Effector memory CD8-positive, alpha-beta T cell (primary cell): ENCODE data around the gene KCTD1.

ENCODE experiments used
- ATAC-seq: fragments of 150-1000 bp; cut with Tn5 transposase; replicated peaks from 2 replicates; pipeline ENCODE4 v1.10.0; 2021; ENCODE audit warnings: mild to moderate bottlenecking, moderate library complexity
- DNase-seq, 3 experiments: peaks; one replicate each; pipeline ENCODE4 v3.0.0; 2021
- H3K27ac Mint-ChIP-seq, 2 donors: one replicate each; pipeline ENCODE4 v1.8.0; 2022; ENCODE audit warnings: mild to moderate bottlenecking in 2 of 2, mixed read lengths in 2 of 2, moderate library complexity in 2 of 2
- H3K27me3 Mint-ChIP-seq, 2 donors: one replicate each; pipeline ENCODE4 v1.8.0; 2022; ENCODE audit warnings: mixed read lengths in 2 of 2
- H3K36me3 Mint-ChIP-seq: one replicate; pipeline ENCODE4 v1.8.0; 2022; ENCODE audit warnings: mild to moderate bottlenecking, moderate library complexity, mixed read lengths; ENCODE audit not compliant: insufficient read depth
- H3K4me1 Mint-ChIP-seq, 2 donors: one replicate each; pipeline ENCODE4 v1.8.0; 2022; ENCODE audit warnings: low read depth in 2 of 2, mixed read lengths in 2 of 2
- H3K4me3 Mint-ChIP-seq, 2 donors: one replicate each; pipeline ENCODE4 v1.8.0; 2022; ENCODE audit warnings: mild to moderate bottlenecking in 2 of 2, mixed read lengths in 2 of 2, moderate library complexity in 2 of 2
- H3K9me3 Mint-ChIP-seq, 2 donors: one replicate each; pipeline ENCODE4 v1.8.0; 2022; ENCODE audit warnings: mixed read lengths in 2 of 2

KCTD1 gene

GRCh38 chr18:26477828-26478466, 70.4 kb downstream of the KCTD1 start:
- no peaks in the 10 kb centered on the region for H3K36me3 Mint-ChIP-seq
- H3K4me1 Mint-ChIP-seq: no peaks in the 10 kb centered on the region
- no peak for DNase-seq
- no peak overlapping the region for H3K27ac Mint-ChIP-seq
- H3K9me3 Mint-ChIP-seq: no peaks in the 10 kb centered on the region
- no peak for ATAC-seq
- H3K4me3 Mint-ChIP-seq: no peak overlapping the region
- H3K27me3 Mint-ChIP-seq: no peaks in the 10 kb centered on the region

GRCh38 chr18:26476697-26477096, 71.7 kb downstream of the KCTD1 start:
- Mint-ChIP-seq H3K36me3 (no peaks in the 10 kb centered on the region), H3K9me3 (no peaks in the 10 kb centered on the region), H3K4me3 (no peak overlapping the region), H3K27me3 (no peaks in the 10 kb centered on the region), H3K27ac (no peak overlapping the region), H3K4me1 (no peaks in the 10 kb centered on the region)
- no peak for DNase-seq
- no peak for ATAC-seq

GRCh38 chr18:26474542-26474941, 73.8 kb downstream of the KCTD1 start:
- Mint-ChIP-seq H3K4me1 (no peaks in the 10 kb centered on the region), H3K36me3 (no peaks in the 10 kb centered on the region), H3K27ac (no peak overlapping the region), H3K9me3 (no peaks in the 10 kb centered on the region), H3K27me3 (no peaks in the 10 kb centered on the region), H3K4me3 (no peak overlapping the region)
- no peak for DNase-seq
- no peak for ATAC-seq

DNA sequence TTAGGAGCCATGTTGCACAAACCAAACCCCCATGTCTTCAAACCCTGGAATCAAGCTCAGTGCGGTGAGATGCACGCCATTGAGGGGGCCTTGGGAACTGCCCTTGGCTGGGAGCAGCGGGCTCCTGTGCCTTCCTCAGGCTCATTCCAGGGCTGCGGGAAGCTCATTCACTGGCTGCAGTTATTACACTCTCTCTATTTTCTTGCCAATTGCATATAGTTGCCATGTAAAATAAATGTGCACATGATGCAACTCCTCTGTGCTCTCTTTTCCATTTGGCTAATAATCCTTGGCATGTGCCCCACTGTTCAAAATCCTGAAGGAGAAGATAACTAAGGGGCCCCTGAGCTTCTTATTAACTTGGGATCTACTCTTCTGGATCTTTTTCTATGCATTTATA, 74.7 kb downstream of the KCTD1 start:
- H3K27ac Mint-ChIP-seq: no peak overlapping the region
- no peaks in the 10 kb centered on the region for H3K27me3 Mint-ChIP-seq
- H3K36me3 Mint-ChIP-seq: no peaks in the 10 kb centered on the region
- no peak for DNase-seq
- ATAC-seq: no peak
- no peaks in the 10 kb centered on the region for H3K9me3 Mint-ChIP-seq
- H3K4me3 Mint-ChIP-seq: no peak overlapping the region
- no peaks in the 10 kb centered on the region for H3K4me1 Mint-ChIP-seq

- Mint-ChIP-seq H3K27ac (peak overlapping the region in 1 of 2 donors; percentile 38), H3K9me3 (no peaks in the 10 kb centered on the region), H3K4me1 (no peaks in the 10 kb centered on the region), H3K4me3 (no peak overlapping the region), H3K27me3 (no peaks in the 10 kb centered on the region), H3K36me3 (no peaks in the 10 kb centered on the region)
- ATAC-seq: no peak
- DNase-seq: no peak
These were observed 76.5 kb downstream of the KCTD1 start for GRCh38 chr18:26471826-26472225.

- H3K27me3 Mint-ChIP-seq: no peaks in the 10 kb centered on the region
- no peak overlapping the region for H3K27ac Mint-ChIP-seq
- H3K36me3 Mint-ChIP-seq: no peaks in the 10 kb centered on the region
- DNase-seq (no peak), ATAC-seq (no peak)
- H3K9me3 Mint-ChIP-seq: no peaks in the 10 kb centered on the region
- no peaks in the 10 kb centered on the region for H3K4me1 Mint-ChIP-seq
- no peak overlapping the region for H3K4me3 Mint-ChIP-seq
These were observed 77.3 kb downstream of the KCTD1 start for GRCh38 chr18:26471027-26471426.

DNA sequence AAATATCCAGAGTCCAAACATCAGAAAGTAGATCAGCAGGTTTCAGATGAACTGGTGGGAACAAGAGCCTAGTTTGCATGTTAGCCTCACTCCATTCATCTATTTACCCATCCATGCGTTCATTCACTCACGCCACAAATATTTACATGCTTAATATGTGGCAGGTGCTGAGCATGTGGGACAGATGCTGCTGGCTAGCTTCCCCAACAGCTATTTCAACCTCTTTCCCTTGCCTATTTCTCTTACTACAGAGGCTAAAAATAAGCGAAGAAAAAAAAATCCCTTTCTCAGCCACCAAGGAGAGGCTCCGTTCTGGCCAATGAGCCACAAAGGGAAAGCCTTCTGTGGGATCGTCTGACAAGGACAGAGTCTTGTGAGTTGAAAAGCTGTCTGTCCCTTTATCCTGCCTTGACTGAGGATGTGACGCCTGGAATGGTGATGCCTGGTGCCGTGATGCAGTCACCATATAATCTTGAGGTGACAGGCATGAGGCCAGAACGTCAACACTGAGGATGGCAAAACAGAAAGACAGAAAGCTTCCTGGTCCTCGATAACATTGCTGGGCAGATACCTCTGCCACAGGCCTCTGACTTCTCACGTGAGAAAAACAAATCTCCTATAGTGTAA, 78.2 kb downstream of the KCTD1 start:
- Mint-ChIP-seq H3K9me3 (no peaks in the 10 kb centered on the region), H3K27ac (no peak overlapping the region), H3K4me3 (no peak overlapping the region), H3K36me3 (no peaks in the 10 kb centered on the region), H3K27me3 (no peaks in the 10 kb centered on the region), H3K4me1 (no peaks in the 10 kb centered on the region)
- DNase-seq (no peak), ATAC-seq (no peak)

- Mint-ChIP-seq H3K9me3 (no peaks in the 10 kb centered on the region), H3K27me3 (no peaks in the 10 kb centered on the region), H3K27ac (no peak overlapping the region), H3K4me1 (no peaks in the 10 kb centered on the region), H3K36me3 (no peaks in the 10 kb centered on the region), H3K4me3 (no peak overlapping the region)
- DNase-seq (no peak), ATAC-seq (no peak)
These were observed 79.4 kb downstream of the KCTD1 start for GRCh38 chr18:26468931-26469340.

DNA sequence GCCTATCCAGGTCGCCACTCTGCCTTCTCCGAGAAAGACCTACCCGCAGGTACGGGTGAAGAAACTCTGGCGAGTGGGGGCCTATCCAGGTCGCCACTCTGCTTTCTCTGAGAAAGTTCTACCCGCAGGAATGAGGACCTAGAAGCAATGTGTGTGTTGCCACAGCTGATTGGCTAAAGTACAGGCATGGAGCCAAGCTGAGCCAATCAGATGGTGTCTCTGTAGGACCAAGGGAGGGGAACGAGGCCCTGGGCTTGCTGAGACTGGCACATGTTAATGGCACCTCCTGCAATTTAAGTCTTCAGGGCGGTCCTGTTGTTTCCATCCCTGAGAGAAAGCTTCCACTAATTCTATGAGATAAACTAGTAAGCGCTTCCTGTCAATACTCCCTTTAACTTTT, 82.3 kb downstream of the KCTD1 start:
- H3K36me3 Mint-ChIP-seq: no peaks in the 10 kb centered on the region
- DNase-seq: no peak
- no peaks in the 10 kb centered on the region for H3K4me1 Mint-ChIP-seq
- ATAC-seq: no peak
- H3K27me3 Mint-ChIP-seq: no peaks in the 10 kb centered on the region
- H3K27ac Mint-ChIP-seq: no peak overlapping the region
- H3K9me3 Mint-ChIP-seq: no peaks in the 10 kb centered on the region
- H3K4me3 Mint-ChIP-seq: no peak overlapping the region

DNA sequence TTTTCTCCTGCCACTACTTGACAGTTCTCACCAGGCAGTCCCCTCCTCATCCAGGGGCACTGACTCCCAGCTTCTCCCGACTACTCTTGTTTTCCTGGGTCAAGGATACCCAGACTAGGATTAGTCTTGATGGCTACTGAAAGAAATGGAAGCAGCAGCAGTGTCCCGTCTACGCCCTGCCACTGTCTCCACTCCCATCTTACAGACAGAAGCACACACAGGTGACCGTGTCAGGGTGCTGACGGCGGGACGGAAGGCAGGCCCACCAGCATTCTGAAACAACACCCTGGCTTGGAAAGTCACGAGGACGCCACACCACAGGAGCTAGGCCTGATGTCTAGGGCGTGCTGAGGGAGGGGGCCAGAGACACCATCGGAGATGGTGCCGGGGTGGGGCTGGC, 82.9 kb downstream of the KCTD1 start:
- ATAC-seq (no peak), DNase-seq (no peak)
- H3K4me3 Mint-ChIP-seq: no peak overlapping the region
- H3K9me3 Mint-ChIP-seq: no peaks in the 10 kb centered on the region
- no peak overlapping the region for H3K27ac Mint-ChIP-seq
- no peaks in the 10 kb centered on the region for H3K27me3 Mint-ChIP-seq
- no peaks in the 10 kb centered on the region for H3K36me3 Mint-ChIP-seq
- no peaks in the 10 kb centered on the region for H3K4me1 Mint-ChIP-seq

GRCh38 chr18:26464128-26465011, 84.0 kb downstream of the KCTD1 start:
- no peaks in the 10 kb centered on the region for H3K36me3 Mint-ChIP-seq
- H3K27ac Mint-ChIP-seq: peak overlapping the region in 1 of 2 donors; percentile 67
- H3K4me1 Mint-ChIP-seq: no peaks in the 10 kb centered on the region
- no peaks in the 10 kb centered on the region for H3K9me3 Mint-ChIP-seq
- H3K27me3 Mint-ChIP-seq: no peaks in the 10 kb centered on the region
- no peak for DNase-seq
- ATAC-seq: no peak
- no peak overlapping the region for H3K4me3 Mint-ChIP-seq

GRCh38 chr18:26462355-26462754, 86.0 kb downstream of the KCTD1 start:
- H3K27me3 Mint-ChIP-seq: no peaks in the 10 kb centered on the region
- no peak for ATAC-seq
- H3K27ac Mint-ChIP-seq: peak overlapping the region in 1 of 2 donors; percentile 41
- peaks cover 0 to 4% of the 10 kb centered on the region in 2 donors for H3K4me1 Mint-ChIP-seq
- H3K36me3 Mint-ChIP-seq: no peaks in the 10 kb centered on the region
- no peaks in the 10 kb centered on the region for H3K9me3 Mint-ChIP-seq
- no peak overlapping the region for H3K4me3 Mint-ChIP-seq
- DNase-seq: no peak

- Mint-ChIP-seq H3K27ac (no peak overlapping the region), H3K9me3 (no peaks in the 10 kb centered on the region), H3K27me3 (no peaks in the 10 kb centered on the region), H3K36me3 (no peaks in the 10 kb centered on the region), H3K4me1 (peaks cover 0 to 4% of the 10 kb centered on the region in 2 donors), H3K4me3 (no peak overlapping the region)
- no peak for DNase-seq
- no peak for ATAC-seq
These were observed 86.9 kb downstream of the KCTD1 start for GRCh38 chr18:26461405-26461804.
